ENCODE results near the gene MACROH2A1.
A peak's percentile ranks its signal among the peaks of the same experiment; 100 is the strongest.

Gene MACROH2A1

DNA sequence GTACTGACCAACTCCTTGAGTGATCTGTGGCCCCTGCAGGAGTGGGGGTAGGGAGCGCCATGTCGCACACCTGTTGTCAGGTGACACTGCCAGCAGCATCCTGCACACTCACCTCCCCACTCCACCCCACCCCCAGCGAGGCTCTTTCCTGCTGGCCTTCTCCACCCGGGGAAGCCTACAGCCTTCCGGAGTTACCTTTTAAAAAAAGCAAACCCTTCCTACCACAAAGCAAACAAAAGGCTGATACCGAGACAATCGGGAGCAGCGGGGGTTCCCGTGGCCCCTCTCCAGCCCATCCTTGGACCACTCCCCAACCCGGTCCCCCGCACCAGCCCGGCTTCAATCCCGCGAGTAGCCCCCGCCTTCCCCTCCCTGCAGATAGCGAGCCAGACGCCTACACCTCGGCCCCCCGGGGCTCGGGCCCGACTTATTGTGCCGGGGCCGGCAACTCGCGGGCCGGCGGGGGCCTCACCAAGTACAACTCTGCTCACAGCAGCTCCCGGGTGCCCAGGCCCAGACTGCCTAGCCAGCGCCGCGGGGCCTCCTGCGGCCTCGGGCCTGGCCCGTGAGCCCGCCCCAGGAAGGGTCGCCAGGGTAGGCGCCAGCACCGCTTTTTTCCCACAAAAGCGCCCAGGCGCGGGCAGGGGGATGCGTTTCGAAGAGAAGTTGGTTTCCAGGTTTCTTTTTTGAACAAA lies 724 bp downstream of the MACROH2A1 start:
- peak in 2 of 56 donors; percentile 24 to 50 for DNase-seq

DNA sequence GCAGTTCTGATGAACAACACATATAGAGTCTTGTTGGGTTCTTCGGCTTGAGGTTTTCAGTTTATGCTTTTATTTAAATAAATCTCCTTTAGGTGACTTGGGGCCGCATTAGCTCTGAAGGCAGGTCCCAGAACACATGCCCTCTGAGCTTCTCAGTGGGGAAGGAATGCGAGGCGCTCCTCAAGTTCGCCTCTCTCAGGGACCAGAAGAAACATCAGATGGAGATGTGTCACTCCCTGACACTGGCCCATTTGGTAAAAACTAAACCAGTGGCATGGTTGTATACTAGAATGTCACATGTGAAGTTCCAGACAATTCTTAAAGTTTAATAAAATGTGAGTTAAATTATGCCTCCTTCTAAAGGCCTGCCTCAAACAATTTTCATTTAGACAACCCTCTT lies 1.9 kb downstream of the MACROH2A1 start:
- no peak for DNase-seq

DNA sequence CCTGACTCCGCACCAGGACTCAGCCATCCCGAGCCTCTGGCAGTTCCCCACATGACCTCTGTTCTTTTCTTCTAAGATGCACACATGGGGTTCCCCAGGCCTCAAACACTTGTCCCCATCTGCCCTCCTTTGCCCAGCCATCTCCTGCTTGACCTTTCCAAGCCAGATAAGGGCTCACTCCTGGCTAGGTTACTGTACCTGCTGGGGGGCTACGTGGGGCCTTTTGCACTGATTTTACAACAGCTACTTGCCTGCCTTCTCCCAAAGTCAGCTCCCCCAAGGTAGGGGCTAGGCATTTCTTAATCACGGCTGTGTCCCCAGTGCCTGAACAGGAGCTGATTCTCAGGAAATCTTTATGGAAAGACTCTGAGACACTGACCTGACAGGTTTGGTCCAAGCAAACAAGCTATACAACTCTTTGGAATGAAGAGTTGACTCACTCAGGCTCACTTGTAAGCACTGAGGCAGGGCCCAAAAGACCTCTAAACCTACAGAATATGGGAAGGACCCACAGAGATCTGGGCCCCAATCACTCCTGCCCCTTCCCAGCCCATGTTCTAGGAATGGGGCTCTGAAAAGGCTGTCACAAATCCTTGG lies 2.5 kb downstream of the MACROH2A1 start:
- no peak for DNase-seq

DNA sequence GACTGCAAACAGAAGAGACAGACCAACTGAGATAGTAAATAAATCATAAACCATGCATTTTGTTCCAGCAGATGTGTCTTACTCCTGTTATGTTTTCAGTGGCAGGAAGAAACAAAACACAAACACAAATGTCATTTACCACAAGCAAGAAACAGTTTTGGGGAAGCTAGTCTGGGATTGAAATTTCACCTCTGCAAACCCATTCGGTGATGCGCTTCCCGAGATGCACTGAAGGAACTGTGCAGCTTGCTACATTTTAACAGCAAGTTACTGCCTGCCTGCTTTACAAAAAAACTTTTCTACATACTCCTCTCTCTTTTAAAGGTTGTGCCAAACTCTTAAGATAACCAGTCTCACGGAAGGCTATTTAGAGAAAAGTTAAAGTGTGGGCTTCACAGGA lies 3.2 kb downstream of the MACROH2A1 start:
- no peak for DNase-seq

DNA sequence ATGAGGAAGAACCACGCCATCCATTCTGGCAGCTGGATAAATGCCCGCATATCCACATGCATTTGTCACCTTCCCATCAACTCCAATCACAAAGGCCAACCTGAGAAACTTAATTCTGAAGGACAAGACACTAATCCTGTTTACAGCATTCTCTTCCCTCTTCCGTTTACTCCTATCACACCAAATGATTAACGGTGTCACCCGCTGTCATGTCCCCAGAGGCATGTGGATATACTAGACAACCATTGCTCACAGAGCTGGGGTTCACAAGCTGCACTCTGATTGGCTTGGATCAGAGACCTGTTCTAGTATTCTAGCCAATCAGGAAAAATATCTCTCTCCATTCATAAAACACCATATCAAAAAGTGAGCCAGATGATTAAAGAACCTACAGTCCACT lies 3.6 kb downstream of the MACROH2A1 start:
- no peak for DNase-seq

DNA sequence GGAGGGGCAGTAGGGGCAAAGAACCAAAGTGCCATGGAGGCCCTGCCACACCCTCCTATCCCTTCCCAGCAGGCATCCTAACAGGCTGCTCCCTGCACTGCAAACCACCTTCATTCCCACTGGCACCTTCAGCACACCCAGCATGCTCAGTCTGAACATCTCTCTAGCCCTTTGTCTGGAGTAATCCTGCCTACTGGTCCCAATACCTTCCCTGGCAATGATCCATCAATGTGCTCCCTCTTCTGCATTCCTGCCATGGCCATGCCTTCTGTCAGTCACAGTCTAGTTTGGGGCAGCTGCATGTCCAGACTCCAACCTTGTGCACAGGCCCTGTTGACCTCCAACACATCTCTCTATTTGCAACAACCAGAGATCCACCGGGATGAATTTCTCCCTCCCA lies 4.9 kb downstream of the MACROH2A1 start:
- DNase-seq = no peak

DNA sequence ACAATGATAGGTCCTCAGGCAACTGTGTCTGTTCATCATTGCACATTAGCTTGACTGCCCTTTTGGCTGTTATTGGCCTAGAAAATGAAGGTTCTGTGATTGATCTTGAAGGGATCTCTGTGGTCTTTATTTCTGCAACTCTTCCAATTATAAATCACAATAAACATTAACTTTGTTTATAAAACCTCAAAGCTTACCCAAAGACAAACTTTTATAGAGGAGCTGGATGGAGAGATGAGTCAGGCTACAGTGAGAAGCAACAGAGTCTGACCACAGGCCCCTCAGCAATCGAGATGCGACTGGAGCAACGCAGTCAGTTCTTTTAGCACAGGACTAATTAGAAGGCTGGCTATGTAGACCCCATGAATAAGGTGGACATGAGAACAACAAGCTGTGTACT lies 5.3 kb downstream of the MACROH2A1 start:
- no peak for DNase-seq

DNA sequence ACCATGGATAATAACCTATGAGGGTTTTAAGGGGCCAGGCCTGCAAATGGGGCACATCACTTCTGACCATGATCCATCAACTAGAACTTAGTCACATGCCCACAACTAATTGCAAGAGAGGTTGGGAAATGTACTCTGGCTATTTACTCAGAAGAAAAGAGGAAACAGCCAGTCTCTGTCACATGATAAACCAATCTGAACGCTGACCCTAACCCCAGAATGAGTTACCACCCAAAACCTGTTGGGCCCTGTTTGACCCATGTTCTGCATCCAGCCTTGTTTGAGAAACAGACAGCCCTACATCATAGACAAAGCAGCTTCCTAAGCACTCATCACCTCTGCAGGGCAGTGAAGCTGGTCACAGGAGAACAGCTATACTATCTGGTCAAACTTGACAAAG lies 5.8 kb downstream of the MACROH2A1 start:
- DNase-seq = no peak

DNA sequence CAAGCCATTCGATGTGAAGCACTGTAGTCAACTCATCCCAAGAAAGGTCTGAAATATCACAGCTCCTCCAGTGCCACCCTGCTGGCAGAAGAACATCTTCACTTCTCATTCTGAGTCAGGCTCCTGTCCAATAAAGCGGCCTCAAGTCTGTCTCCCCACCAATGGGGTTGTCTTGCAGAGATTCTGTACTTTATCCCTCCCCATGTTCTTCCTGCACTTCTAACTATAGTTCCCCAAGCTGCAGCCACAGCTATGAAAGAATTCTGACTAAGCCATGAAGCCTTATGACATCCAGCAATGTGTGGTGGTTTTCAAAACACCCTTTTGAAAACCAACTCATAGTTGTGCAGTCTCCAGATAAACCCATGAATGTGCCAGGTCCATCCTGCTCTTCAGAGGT lies 6.8 kb downstream of the MACROH2A1 start:
- DNase-seq = peak in 3 of 56 donors; percentile 32 to 51 (median 44)

DNA sequence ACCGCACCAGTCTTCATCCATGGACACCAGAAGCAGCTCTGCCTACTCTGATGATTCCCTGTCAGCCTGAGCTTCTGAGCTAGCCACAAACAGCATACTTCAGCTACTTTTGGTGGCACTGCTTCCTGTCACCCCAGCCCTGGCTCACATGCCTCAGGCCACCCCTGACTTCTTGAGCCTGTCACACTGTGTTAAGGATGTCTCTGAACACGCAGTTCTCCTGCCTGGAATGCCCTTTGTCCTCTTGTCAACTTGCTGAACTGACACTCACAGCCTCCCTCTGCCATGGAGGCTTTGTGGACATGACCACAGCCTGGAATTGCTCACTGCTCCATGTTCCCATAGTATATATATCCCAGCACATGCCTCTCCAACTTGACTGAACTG lies 7.2 kb downstream of the MACROH2A1 start:
- no peak for DNase-seq

DNA sequence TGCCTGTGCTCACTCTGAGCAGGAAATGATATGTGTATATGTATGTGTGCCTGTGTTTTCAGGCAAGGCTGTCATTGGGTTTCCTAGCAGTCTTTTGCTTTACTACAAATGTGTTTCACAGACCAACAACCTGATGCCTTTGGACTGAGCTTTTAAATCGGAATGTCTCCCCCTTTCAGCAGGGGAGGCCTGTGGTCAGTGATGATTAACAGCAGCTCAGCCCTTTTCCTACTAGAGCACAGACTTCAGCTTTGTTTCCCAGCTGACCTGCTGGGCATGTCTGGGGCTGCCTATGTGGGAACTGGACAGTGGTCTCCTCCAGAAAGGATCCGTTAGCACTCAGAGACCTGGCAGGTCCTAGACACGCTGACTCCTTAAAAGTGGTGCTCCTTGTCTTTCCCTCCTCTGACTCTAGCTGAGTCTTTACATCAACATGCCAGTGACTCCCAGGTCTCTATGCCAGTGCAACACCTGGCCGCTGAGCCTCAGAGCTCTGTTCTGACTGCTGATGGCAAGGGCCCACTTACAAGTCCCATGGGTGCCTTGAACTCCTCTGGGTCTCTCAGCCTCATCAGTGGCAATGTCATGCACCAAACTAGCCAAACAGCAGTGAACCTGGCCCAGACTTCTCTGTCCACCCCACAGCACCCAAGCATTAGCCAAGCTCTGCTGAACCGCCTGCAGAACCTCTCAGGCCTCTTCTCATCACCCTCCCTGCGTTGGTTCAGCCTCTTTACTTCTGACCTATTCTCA lies 7.7 kb downstream of the MACROH2A1 start:
- DNase-seq = no peak

DNA sequence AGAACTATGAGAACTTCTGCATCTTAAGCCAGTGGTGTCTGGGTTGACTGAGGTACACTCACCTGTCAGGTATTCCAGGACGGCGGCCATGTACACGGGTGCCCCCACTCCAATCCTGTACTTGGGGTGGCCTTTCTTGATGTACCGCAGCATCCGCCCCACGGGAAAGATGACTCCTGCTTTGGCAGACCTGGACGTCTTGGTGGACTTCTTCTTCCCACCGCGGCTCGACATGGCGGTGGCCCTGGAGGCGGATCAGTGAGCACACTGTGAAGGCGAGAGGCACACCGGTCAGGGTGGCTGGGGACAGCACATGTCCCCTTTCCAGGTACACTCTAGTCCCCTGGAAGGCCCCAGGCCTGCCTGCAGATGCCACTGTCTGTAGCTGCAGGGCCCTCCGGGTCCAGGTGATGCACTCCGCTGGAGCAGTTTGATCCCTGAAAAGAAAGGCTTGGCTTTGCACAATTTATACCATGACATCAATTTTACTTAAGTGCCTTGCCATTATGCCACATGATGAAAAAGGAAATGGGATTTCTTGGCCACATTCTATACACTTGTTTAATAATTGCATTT lies 10.1 kb downstream of the MACROH2A1 start:
- DNase-seq = no peak

DNA sequence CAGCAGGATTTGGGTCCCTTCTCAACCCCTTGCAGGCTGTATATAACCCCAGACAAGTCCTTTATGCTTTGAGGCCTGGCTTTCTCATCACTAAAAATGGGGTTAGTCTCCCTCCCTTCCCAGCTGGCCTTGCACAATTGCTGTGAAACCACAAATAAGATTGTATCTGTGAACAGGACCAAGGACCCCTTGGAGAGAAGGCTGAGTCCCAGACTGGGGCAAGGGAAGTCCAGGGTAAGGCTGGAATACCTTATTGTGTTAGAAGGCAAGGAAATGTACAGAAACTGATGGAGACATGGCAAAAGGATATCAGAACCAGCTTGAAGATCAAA lies 11.4 kb downstream of the MACROH2A1 start:
- no peak for DNase-seq

DNA sequence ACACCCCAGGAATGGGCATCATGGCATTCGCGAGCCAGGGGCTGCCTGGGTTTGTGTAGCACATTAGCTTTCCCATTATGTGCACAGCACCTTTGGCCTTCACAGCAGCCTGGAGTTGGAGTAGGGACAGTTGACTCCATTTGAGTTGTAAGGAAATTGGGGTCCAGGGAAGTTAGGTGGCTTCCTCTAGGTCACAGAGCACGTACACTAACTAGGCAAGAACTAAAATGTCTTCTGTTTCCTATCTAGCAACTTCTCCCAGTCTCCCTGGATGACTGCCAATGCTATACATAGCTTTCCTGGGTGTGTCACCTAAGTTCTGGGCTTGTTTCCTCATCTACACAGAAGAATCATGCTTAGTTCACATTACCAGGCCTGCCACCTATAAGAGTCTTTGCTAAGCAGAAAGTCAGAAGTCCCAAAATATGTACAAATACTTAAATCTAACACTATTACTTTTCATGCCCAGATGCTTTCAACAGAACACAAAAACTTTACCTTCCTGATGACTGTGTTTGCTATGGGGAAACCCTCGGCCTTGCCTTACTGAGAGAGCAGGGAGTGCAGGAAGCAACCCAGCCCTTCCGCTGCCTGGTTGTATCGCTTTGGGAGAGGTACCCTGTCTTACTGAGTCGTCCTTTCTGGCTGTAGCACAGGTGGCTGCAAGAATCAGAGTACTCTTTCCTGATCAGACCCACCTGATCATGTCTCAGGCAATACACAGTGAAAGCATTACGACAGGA lies 12.0 kb downstream of the MACROH2A1 start:
- DNase-seq = peak in 3 of 56 donors; percentile 27 to 41 (median 37)

DNA sequence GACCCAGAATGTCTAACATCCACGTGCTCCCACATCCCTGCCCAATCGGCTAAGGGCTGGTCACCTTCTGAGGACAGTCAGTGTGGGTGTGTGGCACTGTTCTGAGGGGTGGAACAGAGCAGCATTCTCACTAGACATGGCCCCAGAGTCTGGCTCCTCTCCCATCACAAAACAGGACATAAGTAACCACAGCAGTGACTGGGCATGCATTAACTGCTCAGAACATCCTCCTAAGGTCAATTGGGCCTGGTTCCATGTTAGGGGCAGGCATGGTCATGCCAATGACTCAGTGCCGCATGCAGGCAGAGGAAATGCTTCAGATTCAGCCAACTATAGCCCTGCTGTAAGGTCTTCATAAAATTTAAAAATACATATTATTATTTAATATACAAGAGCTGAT lies 12.9 kb downstream of the MACROH2A1 start:
- DNase-seq = no peak

DNA sequence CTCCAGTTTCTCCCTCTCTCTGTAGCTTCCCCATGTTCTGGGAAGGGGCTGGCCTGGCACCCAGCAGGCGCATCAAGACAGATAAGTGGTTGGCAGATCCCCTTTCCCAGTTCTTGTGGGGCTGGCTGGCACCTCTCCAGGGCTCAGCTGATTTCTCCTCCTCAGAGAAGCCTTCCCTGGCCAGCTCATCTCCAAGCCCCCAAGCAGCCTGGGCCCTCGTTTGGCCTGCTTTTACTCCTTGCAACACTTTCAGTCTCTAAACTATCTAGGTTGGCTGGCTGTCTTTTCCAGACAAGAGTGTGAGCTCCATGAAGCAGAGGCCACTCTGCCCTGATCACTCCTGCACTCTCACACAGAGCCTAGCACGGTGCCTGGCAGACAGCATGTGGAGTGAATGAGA lies 13.5 kb downstream of the MACROH2A1 start:
- peak in 1 of 56 donors; percentile 7 for DNase-seq

DNA sequence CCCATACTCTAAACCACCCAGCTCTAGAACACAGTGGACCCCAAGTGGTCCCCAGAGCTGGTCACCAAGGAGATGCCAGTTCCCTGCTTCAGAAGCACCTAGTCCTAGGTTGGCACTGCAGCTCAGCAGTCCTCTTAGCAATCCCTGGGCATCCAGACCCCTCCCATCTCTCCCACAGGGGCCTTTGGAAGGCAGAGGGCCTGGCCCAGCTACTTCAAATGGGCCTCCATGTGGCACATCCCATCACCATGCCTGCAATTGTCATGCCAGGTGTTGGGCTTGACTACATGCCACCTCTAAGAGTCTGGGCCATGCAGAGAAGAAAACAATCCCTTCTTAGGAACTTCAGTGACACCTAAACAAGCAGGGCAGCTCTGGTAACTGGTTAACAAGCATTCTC lies 14.1 kb downstream of the MACROH2A1 start:
- DNase-seq = no peak

DNA sequence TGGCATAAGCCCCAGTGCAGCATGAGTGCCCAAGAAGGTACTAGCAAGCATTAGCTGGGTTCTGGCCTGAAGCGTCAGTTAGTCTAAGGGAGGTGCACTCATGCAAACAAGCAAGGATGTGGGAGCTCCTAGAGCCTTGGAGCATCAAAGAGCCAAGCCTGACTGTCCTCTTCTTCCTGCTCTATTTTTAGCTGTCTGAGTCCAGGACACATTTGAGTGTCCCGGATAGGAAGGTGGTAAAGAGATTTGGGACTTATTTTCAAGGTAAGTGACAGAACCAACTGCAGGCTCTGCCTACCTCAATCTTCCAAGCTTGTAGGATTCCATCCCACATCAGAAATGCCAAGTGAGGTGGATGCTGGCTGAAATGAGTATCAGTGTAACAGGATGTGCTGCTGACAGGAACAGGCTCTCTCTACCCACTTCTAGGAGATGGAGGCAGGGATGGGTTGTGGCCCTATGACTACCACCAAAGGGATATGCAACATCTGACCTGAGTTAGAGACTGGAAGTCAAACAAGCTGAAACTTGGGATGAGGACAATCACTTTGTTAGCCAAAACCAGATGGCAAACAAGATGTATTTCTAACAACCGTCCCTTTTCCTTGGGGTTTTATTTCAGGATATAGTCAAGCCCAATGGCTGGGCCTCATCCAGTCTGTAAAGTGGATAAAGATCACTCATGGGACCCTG lies 15.1 kb downstream of the MACROH2A1 start:
- DNase-seq = no peak

DNA sequence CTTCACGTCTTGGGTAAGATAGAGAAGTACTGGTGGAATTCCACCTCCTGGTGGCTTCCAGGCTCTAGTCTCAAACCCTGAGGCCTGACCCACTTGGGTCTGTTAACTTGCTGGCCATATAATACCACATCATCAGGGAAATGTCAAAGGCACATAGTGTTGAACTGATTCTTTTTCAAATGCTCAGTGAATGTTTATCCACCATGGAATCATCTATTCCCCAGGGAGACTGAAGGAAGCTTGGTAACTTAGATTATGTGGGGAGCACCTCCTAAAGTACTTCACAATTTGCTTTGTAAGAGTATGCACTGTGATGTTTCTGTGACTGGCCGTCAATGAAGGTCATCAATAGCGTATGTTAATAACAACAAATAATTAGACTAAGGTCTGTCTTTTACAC lies 16.1 kb downstream of the MACROH2A1 start:
- DNase-seq = no peak

DNA sequence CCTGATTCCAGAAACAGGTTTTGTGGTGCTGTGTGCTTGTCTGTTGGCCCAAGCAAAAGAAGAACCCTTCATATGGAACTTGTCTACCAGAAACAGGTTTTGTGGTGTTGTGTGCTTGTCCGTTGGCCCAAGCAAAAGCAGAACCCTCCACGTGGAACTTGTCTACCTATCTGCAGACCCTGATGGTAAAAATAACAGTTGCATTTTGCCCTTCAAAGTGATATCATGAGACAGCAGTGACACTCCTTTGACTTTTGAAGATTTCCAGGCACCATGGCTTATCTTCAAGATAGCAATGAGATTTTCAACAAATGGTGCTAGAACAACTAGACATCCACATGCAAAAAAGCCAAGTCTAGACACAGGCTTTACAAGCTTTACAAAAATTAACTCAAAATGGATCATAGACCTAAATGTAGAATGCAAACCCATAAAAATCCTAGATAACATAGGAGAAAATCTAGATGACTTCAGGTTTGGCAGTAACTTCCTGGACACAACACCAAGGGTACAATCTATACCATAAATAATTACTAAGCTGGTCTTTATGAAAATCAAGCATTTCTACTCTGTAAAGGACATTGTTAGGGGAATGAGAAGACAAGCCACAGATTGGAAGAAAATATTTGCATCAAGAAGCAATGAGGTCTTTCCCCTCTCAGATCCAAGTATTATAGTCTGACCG lies 16.8 kb downstream of the MACROH2A1 start:
- no peak for DNase-seq

Measured in amygdala (tissue), 56 donors.